Posterior cingulate gyrus (tissue), 11 donors: ENCODE results near the gene CMTM8.

Experiments used
- DNase-seq, 10 donors: peaks; one replicate each; pipeline versions ENCODE4 v3.0.0 to v3.0.0-alpha.2; 2020 to 2021; ENCODE audit warnings: mixed read lengths in 3 of 10
- intact Hi-C: fragments of 100-400 bp; cut with DNase I; formaldehyde crosslinking; loops from one replicate; pipeline ENCODE4 v1.15.1; 2023

CMTM8 gene

GRCh38 chr3:32401556-32402081 is 163.1 kb downstream of the CMTM8 start:
- peak; percentile 38 to 95 (median 72) for DNase-seq
- intact Hi-C loops, result no loop called here

- intact Hi-C loops, result no loop called here
- DNase-seq, result no peak
Measured at GRCh38 chr3:32403663-32404062, 165.2 kb downstream of the CMTM8 start.

GRCh38 chr3:32404714-32405113 is 166.2 kb downstream of the CMTM8 start:
- intact Hi-C loops, result no loop called here
- no peak for DNase-seq

GRCh38 chr3:32405155-32405554 is 166.7 kb downstream of the CMTM8 start:
- DNase-seq, result no peak
- intact Hi-C loops, result no loop called here

GRCh38 chr3:32405711-32406323 is 167.3 kb downstream of the CMTM8 start:
- intact Hi-C loops, result no loop called here
- DNase-seq, result no peak

- DNase-seq, result no peak
- intact Hi-C loops, result no loop called here
Measured at GRCh38 chr3:32406486-32407408, 168.3 kb downstream of the CMTM8 start.

- DNase-seq, result no peak
- intact Hi-C loops, result no loop called here
Measured at GRCh38 chr3:32410367-32411246, 172.1 kb downstream of the CMTM8 start.

GRCh38 chr3:32411442-32411841 is 173.0 kb downstream of the CMTM8 start:
- intact Hi-C loops, result no loop called here
- DNase-seq, result no peak

GRCh38 chr3:32412887-32413286 is 174.4 kb downstream of the CMTM8 start:
- no peak for DNase-seq
- intact Hi-C loops, result no loop called here

GRCh38 chr3:32413845-32414521 is 175.5 kb downstream of the CMTM8 start:
- DNase-seq, result peak in 1 of 10 donors; percentile 37

GRCh38 chr3:32414522-32415202 is 176.2 kb downstream of the CMTM8 start:
- intact Hi-C loops, result no loop called here
- DNase-seq, result peak in 1 of 10 donors; percentile 25

More at GRCh38 chr3:32413845-32414521, 175.5 kb downstream of the CMTM8 start:
- intact Hi-C loops, result no loop called here

- DNase-seq, result no peak
- intact Hi-C loops, result no loop called here
Measured at GRCh38 chr3:32419742-32420125, 181.3 kb downstream of the CMTM8 start.
